RWPE2 (cell line): ENCODE results near the gene GALNT2.

Experiments
- ATAC-seq: fragments of 200-7000 bp; cut with Tn5 transposase; 3 replicates; pipeline ENCODE4 v1.9.1; 2021; ENCODE audit warnings: low read depth
- DNase-seq: peaks from one replicate; pipeline ENCODE4 v3.0.0-alpha.2; 2020; ENCODE audit warnings: low spot score
- H3K27ac ChIP-seq: fragments of 450-650 bp; 2 replicates; pipeline ENCODE4 v1.5.1; 2017; ENCODE audit warnings: mild to moderate bottlenecking; ENCODE audit not compliant: poor library complexity, severe bottlenecking
- H3K27me3 ChIP-seq: fragments of 250-450 bp; sonication (Bioruptor Pico); 2 replicates; pipeline ENCODE4 v1.5.1; 2021; ENCODE audit warnings: mild to moderate bottlenecking, moderate library complexity; ENCODE audit not compliant: insufficient read depth, poor library complexity, severe bottlenecking
- H3K36me3 ChIP-seq: fragments of 250-450 bp; sonication (Bioruptor Pico); 2 replicates; pipeline ENCODE4 v1.5.1; 2020; ENCODE audit warnings: low read depth, mild to moderate bottlenecking, moderate library complexity
- H3K4me1 ChIP-seq: fragments of 250-450 bp; sonication (Bioruptor Pico); 2 replicates; pipeline ENCODE4 v1.5.1; 2021; ENCODE audit warnings: mild to moderate bottlenecking, moderate library complexity; ENCODE audit not compliant: insufficient read depth, poor library complexity, severe bottlenecking
- H3K4me3 ChIP-seq: fragments of 250-450 bp; sonication (Bioruptor Pico); 2 replicates; pipeline ENCODE4 v1.5.1; 2021; ENCODE audit warnings: mild to moderate bottlenecking, moderate library complexity; ENCODE audit not compliant: severe bottlenecking
- H3K9me3 ChIP-seq: fragments of 250-450 bp; sonication (Bioruptor Pico); 2 replicates; pipeline ENCODE4 v1.5.1; 2021; ENCODE audit warnings: mild to moderate bottlenecking, moderate library complexity; ENCODE audit not compliant: severe bottlenecking
- TF ChIP-seq, protein P1 (sequence below): fragments of 450-650 bp; IDR thresholded peaks from one replicate; pipeline ENCODE4 v1.5.1; 2017; ENCODE audit warnings: mild to moderate bottlenecking, moderate library complexity; ENCODE audit not compliant: poor library complexity, severe bottlenecking

Gene GALNT2

DNA sequence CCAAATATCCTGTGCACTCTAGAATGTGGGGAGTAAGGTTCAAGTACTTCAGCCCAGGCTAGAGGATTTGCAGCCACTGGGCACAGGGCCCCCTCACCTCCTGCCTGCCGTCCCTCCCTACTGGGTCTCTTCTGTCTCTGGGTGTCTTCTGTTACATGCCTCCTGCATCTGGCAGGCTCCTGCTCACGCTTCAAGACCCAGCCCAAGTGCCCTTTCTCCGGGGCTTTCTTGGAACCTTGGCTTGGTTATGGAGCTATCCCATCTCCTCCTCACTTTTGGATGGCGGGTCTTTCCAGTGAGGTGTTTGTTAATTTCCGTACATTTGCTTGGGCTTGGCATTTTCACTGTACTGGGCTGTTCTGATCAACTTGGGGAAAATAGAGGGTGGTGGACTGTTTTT lies 129.0 kb downstream of the GALNT2 start:
- H3K4me1 ChIP-seq, result no peaks in the 10 kb centered on the region
- TF ChIP-seq, protein P1, sequence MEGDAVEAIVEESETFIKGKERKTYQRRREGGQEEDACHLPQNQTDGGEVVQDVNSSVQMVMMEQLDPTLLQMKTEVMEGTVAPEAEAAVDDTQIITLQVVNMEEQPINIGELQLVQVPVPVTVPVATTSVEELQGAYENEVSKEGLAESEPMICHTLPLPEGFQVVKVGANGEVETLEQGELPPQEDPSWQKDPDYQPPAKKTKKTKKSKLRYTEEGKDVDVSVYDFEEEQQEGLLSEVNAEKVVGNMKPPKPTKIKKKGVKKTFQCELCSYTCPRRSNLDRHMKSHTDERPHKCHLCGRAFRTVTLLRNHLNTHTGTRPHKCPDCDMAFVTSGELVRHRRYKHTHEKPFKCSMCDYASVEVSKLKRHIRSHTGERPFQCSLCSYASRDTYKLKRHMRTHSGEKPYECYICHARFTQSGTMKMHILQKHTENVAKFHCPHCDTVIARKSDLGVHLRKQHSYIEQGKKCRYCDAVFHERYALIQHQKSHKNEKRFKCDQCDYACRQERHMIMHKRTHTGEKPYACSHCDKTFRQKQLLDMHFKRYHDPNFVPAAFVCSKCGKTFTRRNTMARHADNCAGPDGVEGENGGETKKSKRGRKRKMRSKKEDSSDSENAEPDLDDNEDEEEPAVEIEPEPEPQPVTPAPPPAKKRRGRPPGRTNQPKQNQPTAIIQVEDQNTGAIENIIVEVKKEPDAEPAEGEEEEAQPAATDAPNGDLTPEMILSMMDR, result no peak

DNA sequence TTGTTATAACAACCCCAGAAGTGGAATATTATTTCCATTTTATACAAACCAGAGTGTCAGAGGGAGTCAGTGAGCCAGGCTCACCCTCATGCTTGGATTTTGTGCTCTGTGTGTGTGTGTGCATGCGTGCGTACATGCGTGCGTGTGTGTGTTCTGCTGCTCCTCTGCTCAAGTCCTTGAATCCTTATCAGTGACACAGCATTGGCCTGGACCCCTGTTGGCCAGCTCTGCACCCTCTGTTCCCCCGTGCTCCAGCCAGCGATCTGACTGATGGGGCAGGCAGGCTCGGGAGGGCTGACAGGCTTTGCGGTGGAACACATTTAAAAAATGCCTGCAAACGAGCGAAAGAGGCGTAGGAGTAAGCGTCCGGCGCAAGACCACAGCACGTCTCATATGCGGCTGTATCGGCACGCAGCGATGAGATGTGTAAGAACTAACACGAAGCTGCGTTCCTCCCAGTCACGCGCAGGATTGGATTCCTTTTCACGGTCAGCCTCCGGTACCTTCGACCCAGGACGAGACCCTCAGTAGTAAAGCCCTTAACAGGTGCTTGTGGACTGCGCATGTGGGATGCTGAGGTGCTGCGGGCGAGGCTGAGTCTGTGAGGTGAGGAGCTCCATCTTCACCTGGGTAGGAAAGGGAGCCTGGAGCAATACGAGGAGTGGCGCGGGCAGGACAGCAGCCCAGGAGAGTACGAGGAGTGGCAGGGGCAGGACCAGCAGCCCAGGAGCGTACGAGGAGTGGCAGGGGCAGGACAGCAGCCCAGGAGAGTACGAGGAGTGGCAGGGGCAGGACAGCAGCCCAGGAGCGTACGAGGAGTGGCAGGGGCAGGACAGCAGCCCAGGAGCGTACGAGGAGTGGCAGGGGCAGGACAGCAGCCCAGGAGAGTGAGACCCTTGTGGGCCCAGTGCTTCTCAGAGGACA lies 130.9 kb downstream of the GALNT2 start:
- no peaks in the 10 kb centered on the region for H3K9me3 ChIP-seq
- H3K4me3 ChIP-seq, result no peak overlapping the region
- no peaks in the 10 kb centered on the region for H3K4me1 ChIP-seq
- TF ChIP-seq, protein P1, result no peak
- H3K27me3 ChIP-seq, result no peaks in the 10 kb centered on the region
- H3K27ac ChIP-seq, result no peak overlapping the region
- DNase-seq, result no peak
- H3K36me3 ChIP-seq, result no peaks in the 10 kb centered on the region
- ATAC-seq, result no peak

More for the DNA sequence above, 129.0 kb downstream of the GALNT2 start:
- Histone ChIP-seq H3K36me3 (no peaks in the 10 kb centered on the region), H3K27me3 (no peaks in the 10 kb centered on the region), H3K27ac (no peak overlapping the region), H3K9me3 (no peaks in the 10 kb centered on the region), H3K4me3 (no peak overlapping the region)
- DNase-seq, result no peak
- no peak for ATAC-seq

DNA sequence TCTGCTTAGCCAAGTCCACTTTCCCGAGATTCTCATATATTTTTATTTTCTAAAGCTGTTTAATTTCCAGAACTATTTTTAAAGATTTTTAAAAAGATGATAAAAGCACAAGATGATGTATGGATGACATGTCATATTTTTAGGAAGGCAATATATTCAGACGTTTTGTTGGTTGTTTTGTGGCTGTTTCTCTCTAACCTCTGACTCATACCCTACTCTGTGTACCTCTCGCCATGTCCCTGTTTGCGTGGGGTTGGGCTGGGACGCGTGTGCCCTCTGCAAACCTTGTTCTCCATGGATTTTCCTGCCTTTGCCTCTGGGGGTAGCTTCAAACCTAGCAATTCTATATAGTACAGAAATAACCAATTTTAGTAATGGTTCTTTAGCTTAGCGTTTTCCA lies 132.0 kb downstream of the GALNT2 start:
- Histone ChIP-seq H3K4me3 (no peak overlapping the region), H3K36me3 (no peaks in the 10 kb centered on the region), H3K4me1 (no peaks in the 10 kb centered on the region), H3K27ac (no peak overlapping the region), H3K9me3 (no peaks in the 10 kb centered on the region), H3K27me3 (no peaks in the 10 kb centered on the region)
- no peak for ATAC-seq
- no peak for DNase-seq
- TF ChIP-seq, protein P1, result no peak

DNA sequence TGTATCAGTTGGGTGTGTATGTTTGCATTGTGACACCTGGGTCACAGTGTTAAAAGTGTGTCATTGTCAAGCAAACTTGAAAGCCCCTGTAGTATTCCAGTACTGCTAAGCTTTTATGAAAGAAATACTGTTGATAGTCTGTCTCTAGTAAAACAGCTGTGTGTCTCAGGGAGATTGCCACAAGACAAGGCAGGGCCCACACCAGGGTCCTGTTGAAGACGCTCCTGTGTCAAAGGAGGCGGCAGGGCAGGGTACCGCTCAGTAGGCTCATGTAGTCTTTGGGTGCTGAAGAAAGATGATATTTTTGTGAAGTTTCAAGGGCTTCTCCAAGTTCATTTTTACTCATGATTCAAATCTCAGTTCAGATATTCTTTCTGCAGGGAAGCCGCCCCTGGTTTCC lies 132.5 kb downstream of the GALNT2 start:
- no peak overlapping the region for H3K27ac ChIP-seq
- H3K4me1 ChIP-seq, result no peaks in the 10 kb centered on the region
- peaks cover 3% of the 10 kb centered on the region; the same call in 1 of the 2 replicates for H3K36me3 ChIP-seq
- TF ChIP-seq, protein P1, result no peak
- DNase-seq, result no peak
- H3K9me3 ChIP-seq, result no peaks in the 10 kb centered on the region
- H3K27me3 ChIP-seq, result no peaks in the 10 kb centered on the region
- no peak overlapping the region for H3K4me3 ChIP-seq
- ATAC-seq, result no peak

DNA sequence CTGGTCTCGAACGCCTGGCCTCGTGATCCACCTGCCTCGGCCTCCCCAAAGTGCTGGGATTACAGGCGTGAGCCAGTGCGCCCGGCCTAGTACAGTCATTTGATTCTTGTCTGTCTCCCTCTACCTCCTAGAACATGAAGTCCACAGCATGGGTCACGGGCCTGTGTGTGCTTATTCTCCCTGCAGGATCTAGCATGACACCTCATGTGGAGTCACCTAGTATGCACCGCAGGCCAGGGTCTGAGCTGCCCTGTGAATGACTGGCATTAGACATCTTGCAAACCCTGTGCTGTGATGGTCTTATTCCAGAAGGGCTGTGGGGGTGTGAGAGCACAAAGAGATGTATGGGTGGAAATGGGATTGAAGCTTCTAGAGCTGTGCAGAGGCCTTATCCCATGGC lies 133.2 kb downstream of the GALNT2 start:
- DNase-seq (no peak), ATAC-seq (no peak)
- H3K36me3 ChIP-seq, result peaks cover 4% of the 10 kb centered on the region; the same call in 1 of the 2 replicates
- TF ChIP-seq, protein P1, result no peak
- H3K27me3 ChIP-seq, result no peaks in the 10 kb centered on the region
- H3K9me3 ChIP-seq, result no peaks in the 10 kb centered on the region
- H3K4me1 ChIP-seq, result no peaks in the 10 kb centered on the region
- no peak overlapping the region for H3K27ac ChIP-seq
- H3K4me3 ChIP-seq, result no peak overlapping the region
